T47D (cell line): Measurements from ENCODE around the gene MAP4K2.

Source experiments
- DNase-seq, 2 experiments: peaks; one replicate each; pipeline versions ENCODE4 v3.0.0 to v3.0.0-alpha.2; 2011 to 2012; ENCODE audit warnings: low read depth in 1 of 2, low spot score in 1 of 2
- JUND ChIP-seq: IDR thresholded peaks from 2 replicates; pipeline ENCODE4 v1.6.1; 2012; ENCODE audit warnings: low read depth
- in situ Hi-C: cut with HindIII; loops from 2 replicates; pipeline ENCODE4 v1.10.0; 2016; ENCODE audit warnings: low sequenced_read_pairs, low pct_unique_long_range_greater_than_20kb

The MAP4K2 gene

GRCh38 chr11:64801158-64801464, 1.9 kb downstream of the MAP4K2 start:
- in situ Hi-C loops = no loop called here
- no peak for TF ChIP-seq JUND
- no peak for DNase-seq

- TF ChIP-seq JUND = no peak
- DNase-seq = no peak
- in situ Hi-C loops = no loop called here
Measured at GRCh38 chr11:64800303-64801157, 2.5 kb downstream of the MAP4K2 start.

DNA sequence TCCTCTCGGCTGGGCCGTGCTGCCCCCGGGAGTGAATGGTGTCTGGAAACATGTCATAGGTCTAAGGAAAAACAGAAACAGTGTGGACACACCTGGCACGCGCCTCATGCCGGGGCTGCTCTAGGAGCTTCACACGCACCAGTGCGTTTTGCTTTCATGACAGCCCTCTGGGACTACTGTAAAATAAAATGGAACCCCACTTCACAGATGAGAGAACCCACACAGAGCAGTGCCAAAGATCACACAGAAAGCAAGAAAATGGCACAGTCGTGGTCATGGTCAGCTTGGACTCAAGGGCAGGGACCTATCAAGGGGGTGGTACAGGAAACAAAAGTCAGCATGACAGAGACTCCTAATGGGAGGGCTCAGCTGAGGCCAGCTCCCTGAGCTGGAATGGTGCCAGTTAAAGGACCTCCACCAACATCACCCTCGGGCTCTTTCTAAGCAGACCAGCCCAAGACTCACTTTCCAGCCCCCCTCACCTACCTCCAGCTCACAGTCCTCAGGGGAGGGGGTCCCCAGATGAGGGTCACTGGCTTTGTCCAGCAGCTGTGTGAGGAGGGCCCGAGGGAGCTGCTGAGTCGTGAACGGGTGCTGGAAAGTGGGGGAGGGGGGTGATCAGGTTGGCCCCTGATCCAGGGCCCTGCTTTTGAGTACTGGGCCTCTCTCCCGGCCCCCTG, 3.3 kb downstream of the MAP4K2 start:
- no peak for TF ChIP-seq JUND
- in situ Hi-C loops = no loop called here
- no peak for DNase-seq

- TF ChIP-seq JUND = no peak
- DNase-seq = no peak
- in situ Hi-C loops = no loop called here
Measured at GRCh38 chr11:64799256-64799622, 3.8 kb downstream of the MAP4K2 start.

GRCh38 chr11:64796757-64797541, 6.1 kb downstream of the MAP4K2 start:
- TF ChIP-seq JUND = no peak
- in situ Hi-C loops = no loop called here
- no peak for DNase-seq

DNA sequence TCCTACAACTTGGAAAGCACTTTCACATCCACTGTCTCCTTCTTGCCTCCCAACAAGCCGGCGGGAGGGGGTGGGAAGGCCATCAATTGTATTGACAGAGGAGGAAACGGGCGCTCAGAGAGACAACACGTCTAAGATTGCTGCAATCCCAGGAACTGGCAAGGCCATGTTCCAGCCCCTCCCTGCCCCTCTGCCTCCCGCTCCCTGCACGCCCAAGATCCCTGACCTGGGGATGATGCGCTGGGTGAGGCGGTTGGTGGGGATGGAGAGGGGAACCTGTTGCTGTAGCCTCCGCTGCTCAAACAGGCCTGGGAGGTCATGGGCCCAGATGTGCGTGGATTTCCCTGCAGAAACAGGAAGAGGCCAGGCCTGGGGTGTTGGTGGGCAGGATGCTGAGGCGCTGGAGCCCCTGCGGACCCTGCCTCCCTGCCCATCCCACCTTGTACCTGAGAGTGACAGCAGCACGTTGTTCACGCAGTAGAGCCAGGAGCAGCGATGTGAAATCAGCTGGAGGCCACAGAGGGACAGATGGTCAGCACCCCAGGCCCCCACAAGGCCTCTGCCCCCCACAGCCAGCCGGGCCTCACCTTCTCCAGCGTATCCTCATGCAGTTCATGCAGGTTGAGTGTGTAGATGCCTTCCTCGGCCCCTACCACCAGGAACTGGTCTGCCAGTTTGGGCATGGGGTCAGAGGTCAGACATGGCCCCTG, 6.8 kb downstream of the MAP4K2 start:
- in situ Hi-C loops = no loop called here
- DNase-seq = no peak
- TF ChIP-seq JUND = no peak

DNA sequence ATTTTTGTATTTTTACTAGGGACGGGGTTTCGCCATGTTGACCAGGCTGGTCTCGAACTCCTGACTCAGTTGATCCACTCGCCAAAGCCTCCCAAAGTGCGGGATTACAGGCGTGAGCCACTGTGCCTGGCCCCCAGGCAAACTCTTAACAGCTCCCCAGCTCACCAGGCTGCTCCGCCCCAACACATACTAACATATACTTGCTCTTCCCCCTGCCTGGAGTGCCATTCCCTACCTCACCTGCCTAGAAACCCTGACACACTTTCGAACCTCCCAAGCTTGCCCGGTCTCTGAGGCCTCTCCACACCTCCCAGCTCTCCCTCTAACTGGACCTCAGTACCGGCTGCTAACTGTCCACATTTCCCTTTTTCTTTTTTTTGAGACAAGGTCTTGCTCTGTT, 8.5 kb downstream of the MAP4K2 start:
- no peak for TF ChIP-seq JUND
- DNase-seq = no peak
- in situ Hi-C loops = no loop called here

- DNase-seq = no peak
- no peak for TF ChIP-seq JUND
- in situ Hi-C loops = no loop called here
Measured at GRCh38 chr11:64793271-64794160, 9.5 kb downstream of the MAP4K2 start.

DNA sequence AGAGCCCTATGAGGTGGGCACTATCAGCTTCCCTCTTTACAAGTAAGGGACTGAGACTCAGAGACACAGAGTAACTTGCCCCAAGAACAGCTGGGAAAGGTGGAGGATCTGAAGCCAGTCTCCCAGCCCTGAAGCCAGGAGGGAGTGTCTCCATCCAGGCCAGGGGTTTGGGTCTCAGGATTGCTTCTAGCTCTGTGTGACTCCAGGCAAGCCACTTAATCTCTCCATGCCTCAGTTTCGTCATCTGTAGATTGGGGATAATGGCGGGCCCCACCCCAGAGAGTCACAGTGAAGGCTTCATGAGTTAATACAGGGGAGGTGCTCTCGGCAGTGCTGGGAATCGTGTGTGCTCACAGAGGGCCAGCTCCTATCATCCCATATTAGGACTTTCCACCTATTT, 10.5 kb downstream of the MAP4K2 start:
- TF ChIP-seq JUND = no peak
- DNase-seq = no peak
- in situ Hi-C loops = no loop called here

GRCh38 chr11:64791781-64792291, 11.2 kb downstream of the MAP4K2 start:
- DNase-seq = no peak
- no peak for TF ChIP-seq JUND
- in situ Hi-C loops = no loop called here
